Osteocyte (in vitro differentiated cells): ENCODE data around the gene SERPIND1. TPM values are rescaled to one million over a fixed set of nuclear protein-coding genes. Genes with fewer than 3 reads are reported as not detected.
"Not testable (repeated sequence)": the region's sequence is repeated elsewhere in the genome, so short reads cannot be mapped to it uniquely, and the experiment has no call there.

Experiments
- DNase-seq: peaks from one replicate; pipeline ENCODE4 v3.0.0; 2021; ENCODE audit warnings: mixed read lengths; ENCODE audit not compliant: unreplicated experiment; ENCODE audit errors: extremely low spot score
- H3K27ac Mint-ChIP-seq: one replicate; pipeline ENCODE4 v1.8.0; 2021; ENCODE audit warnings: mild to moderate bottlenecking, mixed read lengths; ENCODE audit not compliant: unreplicated experiment
- H3K27me3 Mint-ChIP-seq: one replicate; pipeline ENCODE4 v1.8.0; 2021; ENCODE audit warnings: mixed read lengths; ENCODE audit not compliant: unreplicated experiment
- H3K36me3 Mint-ChIP-seq: one replicate; pipeline ENCODE4 v1.8.0; 2021; ENCODE audit warnings: mixed read lengths; ENCODE audit not compliant: unreplicated experiment
- H3K4me1 Mint-ChIP-seq: one replicate; pipeline ENCODE4 v1.8.0; 2021; ENCODE audit warnings: mixed read lengths; ENCODE audit not compliant: unreplicated experiment
- H3K4me3 Mint-ChIP-seq: one replicate; pipeline ENCODE4 v1.8.0; 2021; ENCODE audit warnings: mild to moderate bottlenecking, moderate library complexity, mixed read lengths; ENCODE audit not compliant: unreplicated experiment
- H3K9me3 Mint-ChIP-seq: one replicate; pipeline ENCODE4 v1.8.0; 2021; ENCODE audit warnings: mixed read lengths; ENCODE audit not compliant: unreplicated experiment
- total RNA-seq: library from RNA; stranded (reverse); gene quantifications from 2 replicates; pipeline ENCODE4 v1.2.1, GENCODE V29; 2021
- TF ChIP-seq, protein P1 (sequence below): fragments of 200-600 bp; sonication (generic); IDR thresholded peaks from 2 replicates; pipeline ENCODE4 v1.5.0; 2021; ENCODE audit warnings: antibody characterized with exemption, mild to moderate bottlenecking, moderate library complexity

SERPIND1 gene
- total RNA-seq, 1 donor from 2014 or later = not detected

DNA sequence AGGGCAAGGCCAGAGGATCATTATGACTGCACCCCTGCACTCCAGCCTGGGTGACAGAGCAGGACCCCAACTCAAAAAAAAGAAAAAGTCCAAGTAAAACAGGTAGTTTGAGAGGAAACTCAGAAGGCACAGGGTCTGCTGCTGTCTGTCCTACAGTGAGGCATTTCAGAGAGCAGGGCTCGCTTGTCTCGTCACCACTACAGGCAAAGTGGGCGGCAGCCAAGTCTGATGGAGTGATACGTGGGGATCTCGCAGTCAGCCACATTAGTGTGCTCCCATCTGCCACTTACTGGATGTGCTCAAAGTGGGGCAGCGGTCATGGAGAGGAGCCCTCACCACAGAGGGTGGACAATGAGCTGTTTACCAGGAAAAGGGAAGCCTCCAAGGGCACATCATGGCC, 42.6 kb downstream of the SERPIND1 start:
- no peak overlapping the region for H3K27ac Mint-ChIP-seq
- no peaks in the 10 kb centered on the region for H3K9me3 Mint-ChIP-seq
- H3K27me3 Mint-ChIP-seq = no peaks in the 10 kb centered on the region
- DNase-seq = no peak
- TF ChIP-seq, protein P1, sequence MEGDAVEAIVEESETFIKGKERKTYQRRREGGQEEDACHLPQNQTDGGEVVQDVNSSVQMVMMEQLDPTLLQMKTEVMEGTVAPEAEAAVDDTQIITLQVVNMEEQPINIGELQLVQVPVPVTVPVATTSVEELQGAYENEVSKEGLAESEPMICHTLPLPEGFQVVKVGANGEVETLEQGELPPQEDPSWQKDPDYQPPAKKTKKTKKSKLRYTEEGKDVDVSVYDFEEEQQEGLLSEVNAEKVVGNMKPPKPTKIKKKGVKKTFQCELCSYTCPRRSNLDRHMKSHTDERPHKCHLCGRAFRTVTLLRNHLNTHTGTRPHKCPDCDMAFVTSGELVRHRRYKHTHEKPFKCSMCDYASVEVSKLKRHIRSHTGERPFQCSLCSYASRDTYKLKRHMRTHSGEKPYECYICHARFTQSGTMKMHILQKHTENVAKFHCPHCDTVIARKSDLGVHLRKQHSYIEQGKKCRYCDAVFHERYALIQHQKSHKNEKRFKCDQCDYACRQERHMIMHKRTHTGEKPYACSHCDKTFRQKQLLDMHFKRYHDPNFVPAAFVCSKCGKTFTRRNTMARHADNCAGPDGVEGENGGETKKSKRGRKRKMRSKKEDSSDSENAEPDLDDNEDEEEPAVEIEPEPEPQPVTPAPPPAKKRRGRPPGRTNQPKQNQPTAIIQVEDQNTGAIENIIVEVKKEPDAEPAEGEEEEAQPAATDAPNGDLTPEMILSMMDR = no peak
- H3K36me3 Mint-ChIP-seq = peaks cover 49% of the 10 kb centered on the region
- no peaks in the 10 kb centered on the region for H3K4me1 Mint-ChIP-seq
- no peak overlapping the region for H3K4me3 Mint-ChIP-seq

GRCh38 chr22:20818471-20818870, 44.6 kb downstream of the SERPIND1 start:
- no peak overlapping the region for H3K4me3 Mint-ChIP-seq

GRCh38 chr22:20819471-20819870, 45.6 kb downstream of the SERPIND1 start:
- H3K27me3 Mint-ChIP-seq = no peaks in the 10 kb centered on the region
- TF ChIP-seq, protein P1 = no peak
- no peak overlapping the region for H3K4me3 Mint-ChIP-seq
- H3K27ac Mint-ChIP-seq = no peak overlapping the region
- no peaks in the 10 kb centered on the region for H3K4me1 Mint-ChIP-seq
- H3K9me3 Mint-ChIP-seq = no peaks in the 10 kb centered on the region
- no peak for DNase-seq
- peaks cover 30% of the 10 kb centered on the region for H3K36me3 Mint-ChIP-seq

More at GRCh38 chr22:20818471-20818870, 44.6 kb downstream of the SERPIND1 start:
- H3K9me3 Mint-ChIP-seq = no peaks in the 10 kb centered on the region
- H3K27ac Mint-ChIP-seq = no peak overlapping the region
- H3K27me3 Mint-ChIP-seq = no peaks in the 10 kb centered on the region
- no peaks in the 10 kb centered on the region for H3K4me1 Mint-ChIP-seq
- DNase-seq = no peak
- peaks cover 36% of the 10 kb centered on the region for H3K36me3 Mint-ChIP-seq
- TF ChIP-seq, protein P1 = no peak

- not testable (repeated sequence) for H3K4me1 Mint-ChIP-seq, H3K4me3 Mint-ChIP-seq, H3K27ac Mint-ChIP-seq, H3K9me3 Mint-ChIP-seq, DNase-seq, H3K27me3 Mint-ChIP-seq
- H3K36me3 Mint-ChIP-seq = peaks cover 25% of the 10 kb centered on the region
Measured at GRCh38 chr22:20821717-20822239, 47.9 kb downstream of the SERPIND1 start.

DNA sequence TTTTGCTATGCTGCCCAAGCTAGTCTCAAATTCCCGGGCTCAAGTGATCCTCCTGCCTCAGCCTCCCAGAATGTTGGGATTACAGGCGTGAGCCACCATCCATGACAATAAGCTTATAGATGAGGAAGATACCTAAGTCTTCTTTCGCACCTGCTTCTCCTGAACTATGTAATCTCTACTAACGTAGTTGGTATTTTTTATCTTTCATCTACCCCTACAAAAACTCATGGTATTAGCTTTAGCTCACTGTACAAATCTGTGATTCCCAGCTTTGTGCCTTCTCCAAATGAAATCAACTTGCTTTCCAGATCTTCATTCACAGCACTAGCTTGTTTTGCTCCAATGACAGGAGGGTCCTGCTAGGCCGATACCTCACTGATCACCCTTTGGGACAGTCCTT, 48.3 kb downstream of the SERPIND1 start:
- TF ChIP-seq, protein P1 = no peak
- H3K36me3 Mint-ChIP-seq = peaks cover 21% of the 10 kb centered on the region
- H3K27ac Mint-ChIP-seq = no peak overlapping the region
- H3K4me3 Mint-ChIP-seq = no peak overlapping the region
- H3K27me3 Mint-ChIP-seq = no peaks in the 10 kb centered on the region
- DNase-seq = no peak
- no peaks in the 10 kb centered on the region for H3K9me3 Mint-ChIP-seq
- H3K4me1 Mint-ChIP-seq = no peaks in the 10 kb centered on the region

DNA sequence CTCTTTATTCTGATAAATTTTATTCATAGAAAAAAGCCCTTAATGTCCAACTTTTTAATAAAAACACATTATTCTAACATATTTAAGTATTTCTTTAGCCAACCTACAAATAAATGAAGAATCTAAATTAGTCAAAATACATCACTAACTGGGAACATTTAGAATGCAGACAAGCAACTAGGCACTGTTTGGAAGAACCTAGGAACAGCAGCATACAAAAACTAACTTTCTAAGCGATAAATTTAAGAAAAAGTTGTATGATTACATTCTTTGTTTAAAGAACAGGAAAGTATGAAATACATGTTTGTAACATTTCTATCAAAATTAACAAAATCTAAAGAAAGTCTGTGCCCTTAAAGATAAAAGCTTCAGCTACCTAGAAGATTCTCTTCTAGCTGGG, 49.4 kb downstream of the SERPIND1 start:
- TF ChIP-seq, protein P1 = no peak
- Mint-ChIP-seq H3K4me1 (no peaks in the 10 kb centered on the region), H3K9me3 (no peaks in the 10 kb centered on the region), H3K4me3 (no peak overlapping the region), H3K27me3 (no peaks in the 10 kb centered on the region), H3K27ac (no peak overlapping the region), H3K36me3 (peaks cover 24% of the 10 kb centered on the region)
- DNase-seq = no peak

- not testable (repeated sequence) for H3K4me3 Mint-ChIP-seq
- H3K36me3 Mint-ChIP-seq = peaks cover 25% of the 10 kb centered on the region
Measured at GRCh38 chr22:20825216-20825615, 51.3 kb downstream of the SERPIND1 start.

More at GRCh38 chr22:20825216-20825615, 51.3 kb downstream of the SERPIND1 start:
- not testable (repeated sequence) for H3K9me3 Mint-ChIP-seq, DNase-seq, H3K27ac Mint-ChIP-seq, H3K4me1 Mint-ChIP-seq, H3K27me3 Mint-ChIP-seq
